Central memory CD8-positive, alpha-beta T cell (primary cell): ENCODE results near the gene SORCS2.

ENCODE experiments used
- ATAC-seq: fragments of 150-1000 bp; cut with Tn5 transposase; replicated peaks from 2 replicates; pipeline ENCODE4 v1.10.0; 2022; ENCODE audit warnings: mild to moderate bottlenecking, moderate FRiP score, moderate number of reproducible peaks; ENCODE audit not compliant: poor library complexity, severe bottlenecking; ENCODE audit errors: extremely low read depth
- DNase-seq, 2 donors: peaks; one replicate each; pipeline ENCODE4 v3.0.0; 2021; ENCODE audit warnings: low spot score in 2 of 2
- H3K27ac Mint-ChIP-seq: one replicate; pipeline ENCODE4 v1.8.0; 2022; ENCODE audit warnings: low read depth, mild to moderate bottlenecking, moderate library complexity, mixed read lengths
- H3K27me3 Mint-ChIP-seq: one replicate; pipeline ENCODE4 v1.8.0; 2022; ENCODE audit warnings: mixed read lengths
- H3K36me3 Mint-ChIP-seq: one replicate; pipeline ENCODE4 v1.8.0; 2022; ENCODE audit warnings: mild to moderate bottlenecking, moderate library complexity, mixed read lengths; ENCODE audit not compliant: insufficient read depth
- H3K4me1 Mint-ChIP-seq: one replicate; pipeline ENCODE4 v1.8.0; 2022; ENCODE audit warnings: mixed read lengths
- H3K4me3 Mint-ChIP-seq: one replicate; pipeline ENCODE4 v1.8.0; 2022; ENCODE audit warnings: mild to moderate bottlenecking, moderate library complexity, mixed read lengths
- H3K9me3 Mint-ChIP-seq: one replicate; pipeline ENCODE4 v1.8.0; 2022; ENCODE audit warnings: mixed read lengths

SORCS2 gene

DNA sequence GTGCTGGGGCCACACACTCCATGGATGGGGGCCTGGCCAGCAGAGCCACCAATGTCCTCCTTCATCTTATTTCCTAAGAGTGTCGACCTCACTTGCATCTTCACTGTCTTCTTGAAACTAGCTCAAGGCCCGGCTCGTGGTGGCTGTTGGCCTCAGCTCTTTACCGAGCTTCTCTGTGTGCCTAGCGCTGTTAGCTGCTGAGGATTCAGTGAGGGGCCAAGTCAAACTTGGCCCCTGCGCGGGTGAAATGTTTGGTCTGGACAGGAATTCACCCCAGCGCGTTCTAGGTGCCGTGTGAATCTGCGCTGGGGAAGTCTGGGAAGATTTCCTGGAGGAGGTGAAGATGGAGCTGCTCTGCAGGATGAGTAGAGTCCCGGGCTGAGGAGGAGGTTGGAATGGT, 8.5 kb downstream of the SORCS2 start:
- ATAC-seq = no peak

DNA sequence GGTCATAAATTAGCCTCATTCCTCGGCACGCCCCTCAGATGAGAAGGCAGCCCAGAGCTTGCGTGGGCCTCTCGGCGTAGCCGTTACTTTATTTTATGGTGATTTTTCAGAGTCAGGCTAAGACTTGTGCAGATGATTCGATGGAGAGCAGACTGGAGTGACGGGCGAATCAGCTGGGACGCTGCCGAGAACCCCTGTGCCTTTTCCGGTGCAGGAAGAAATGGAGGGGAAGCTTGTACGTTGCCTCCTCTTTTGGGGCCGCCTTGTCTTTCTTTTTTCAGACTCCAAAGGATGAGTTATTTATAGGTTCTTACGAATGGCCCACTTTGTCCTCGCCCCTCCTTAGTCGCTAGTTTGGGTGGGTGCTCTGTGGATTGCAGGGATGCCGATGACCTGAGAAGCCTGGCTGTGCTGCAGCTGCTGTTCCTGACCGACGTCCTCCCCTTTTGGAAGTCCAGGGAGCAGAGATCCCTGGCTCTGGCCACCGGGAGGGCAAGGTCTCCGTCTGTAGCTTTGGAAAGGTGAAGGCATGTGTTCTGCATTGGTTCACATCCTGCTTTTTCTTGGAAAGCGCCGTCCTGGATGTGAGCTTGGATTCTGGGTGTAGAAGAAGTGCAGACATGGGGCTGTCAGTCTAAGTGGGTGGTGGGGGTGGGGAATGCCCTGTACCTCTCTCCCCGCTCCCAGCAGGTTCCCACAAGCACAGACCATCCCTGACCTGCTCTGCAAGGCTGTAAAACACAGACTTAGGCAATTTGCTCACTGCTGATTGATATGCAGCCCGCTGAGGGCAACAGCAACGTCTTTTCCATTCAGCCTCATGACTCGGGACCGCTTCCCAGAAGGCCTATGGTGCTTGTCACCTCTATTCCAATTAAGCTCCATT, 9.3 kb downstream of the SORCS2 start:
- Mint-ChIP-seq H3K9me3 (no peaks in the 10 kb centered on the region), H3K36me3 (no peaks in the 10 kb centered on the region), H3K4me1 (no peaks in the 10 kb centered on the region), H3K27ac (no peak overlapping the region), H3K27me3 (peaks cover 80% of the 10 kb centered on the region), H3K4me3 (no peak overlapping the region)
- no peak for ATAC-seq
- no peak for DNase-seq

More for the DNA sequence above, 8.5 kb downstream of the SORCS2 start:
- Mint-ChIP-seq H3K27me3 (peaks cover 83% of the 10 kb centered on the region), H3K27ac (no peak overlapping the region), H3K4me3 (no peak overlapping the region), H3K4me1 (no peaks in the 10 kb centered on the region), H3K9me3 (no peaks in the 10 kb centered on the region), H3K36me3 (no peaks in the 10 kb centered on the region)
- no peak for DNase-seq

DNA sequence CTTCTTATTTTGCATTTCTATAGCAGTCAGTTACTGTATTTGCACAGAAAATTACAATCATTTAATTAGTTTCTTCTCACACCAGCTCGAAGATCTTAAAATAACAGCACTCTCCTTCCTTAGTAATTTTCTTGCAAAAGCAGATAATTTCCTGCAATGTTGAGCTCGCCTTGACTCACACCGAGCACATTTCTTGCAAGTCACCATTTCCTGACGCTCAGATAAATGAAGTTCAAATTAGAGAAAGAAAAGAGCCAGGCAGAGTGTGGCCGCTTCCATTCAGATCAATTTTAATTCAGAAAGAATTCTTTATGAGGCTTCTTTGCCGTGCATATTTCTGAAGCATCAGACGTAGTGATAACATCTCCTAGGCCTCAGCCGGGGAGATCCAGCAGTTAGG, 10.1 kb downstream of the SORCS2 start:
- H3K4me1 Mint-ChIP-seq = no peaks in the 10 kb centered on the region
- no peaks in the 10 kb centered on the region for H3K9me3 Mint-ChIP-seq
- no peak overlapping the region for H3K4me3 Mint-ChIP-seq
- DNase-seq = no peak
- H3K27me3 Mint-ChIP-seq = peaks cover 75% of the 10 kb centered on the region
- H3K36me3 Mint-ChIP-seq = no peaks in the 10 kb centered on the region
- no peak for ATAC-seq
- H3K27ac Mint-ChIP-seq = no peak overlapping the region

DNA sequence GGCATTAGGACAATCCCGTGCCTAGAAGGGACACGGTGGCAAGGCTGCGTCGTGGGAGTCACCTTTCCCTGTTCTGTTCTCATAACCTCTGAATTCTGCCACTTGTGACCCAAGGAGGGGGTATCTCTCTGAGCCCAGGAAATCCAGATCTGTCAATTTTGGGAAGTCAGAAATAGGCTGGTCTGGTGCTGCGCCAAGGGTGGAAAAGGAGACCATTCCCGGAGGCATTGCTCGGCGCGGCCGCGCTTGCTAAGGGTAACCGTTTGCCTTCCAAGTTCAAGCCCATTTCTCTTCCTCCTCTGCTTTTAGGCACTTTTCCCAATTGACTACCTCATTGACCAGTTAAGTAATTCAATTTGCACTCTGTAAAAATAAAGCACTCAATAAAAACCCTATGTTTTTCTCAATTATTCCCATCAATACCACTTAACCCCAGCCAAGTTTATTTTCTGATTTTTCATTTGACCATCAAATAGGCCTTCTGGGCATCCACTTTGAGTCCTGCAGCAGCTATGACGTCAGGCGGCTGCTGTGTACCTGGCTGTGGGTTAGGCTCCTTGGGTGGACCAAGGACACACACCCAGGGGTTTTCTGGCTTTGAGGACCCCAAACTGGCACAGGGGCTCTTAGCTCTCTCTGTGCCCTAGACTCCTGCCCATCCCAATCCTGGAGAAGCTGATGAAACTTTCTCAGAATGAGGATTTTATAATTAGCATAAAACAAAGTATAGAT, 12.5 kb downstream of the SORCS2 start:
- peaks cover 67% of the 10 kb centered on the region for H3K27me3 Mint-ChIP-seq
- H3K4me1 Mint-ChIP-seq = no peaks in the 10 kb centered on the region
- no peaks in the 10 kb centered on the region for H3K36me3 Mint-ChIP-seq
- ATAC-seq (no peak), DNase-seq (no peak)
- no peak overlapping the region for H3K4me3 Mint-ChIP-seq
- no peaks in the 10 kb centered on the region for H3K9me3 Mint-ChIP-seq
- H3K27ac Mint-ChIP-seq = no peak overlapping the region

DNA sequence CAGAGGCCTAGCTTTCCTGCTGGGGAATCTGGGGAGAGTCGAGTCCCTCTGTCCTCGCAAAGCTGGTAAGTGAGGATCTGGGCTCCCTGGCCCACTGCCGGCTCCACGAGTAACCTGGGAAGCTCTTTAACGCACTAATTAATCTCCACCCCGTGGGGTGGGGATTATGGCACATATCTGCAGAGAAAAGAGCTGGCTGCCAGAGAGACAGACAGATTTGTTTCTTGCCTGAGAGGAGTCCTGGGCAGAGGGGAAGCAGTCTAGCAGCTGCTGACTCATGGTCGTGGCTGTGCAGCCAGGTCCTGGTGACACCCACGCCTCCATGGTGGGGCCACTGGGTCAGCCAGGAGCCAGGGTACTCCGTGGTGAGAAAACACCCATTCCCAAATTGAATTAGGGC, 14.0 kb downstream of the SORCS2 start:
- H3K27ac Mint-ChIP-seq = no peak overlapping the region
- no peaks in the 10 kb centered on the region for H3K36me3 Mint-ChIP-seq
- H3K4me1 Mint-ChIP-seq = no peaks in the 10 kb centered on the region
- peaks cover 62% of the 10 kb centered on the region for H3K27me3 Mint-ChIP-seq
- no peaks in the 10 kb centered on the region for H3K9me3 Mint-ChIP-seq
- H3K4me3 Mint-ChIP-seq = no peak overlapping the region
- DNase-seq = no peak
- no peak for ATAC-seq

DNA sequence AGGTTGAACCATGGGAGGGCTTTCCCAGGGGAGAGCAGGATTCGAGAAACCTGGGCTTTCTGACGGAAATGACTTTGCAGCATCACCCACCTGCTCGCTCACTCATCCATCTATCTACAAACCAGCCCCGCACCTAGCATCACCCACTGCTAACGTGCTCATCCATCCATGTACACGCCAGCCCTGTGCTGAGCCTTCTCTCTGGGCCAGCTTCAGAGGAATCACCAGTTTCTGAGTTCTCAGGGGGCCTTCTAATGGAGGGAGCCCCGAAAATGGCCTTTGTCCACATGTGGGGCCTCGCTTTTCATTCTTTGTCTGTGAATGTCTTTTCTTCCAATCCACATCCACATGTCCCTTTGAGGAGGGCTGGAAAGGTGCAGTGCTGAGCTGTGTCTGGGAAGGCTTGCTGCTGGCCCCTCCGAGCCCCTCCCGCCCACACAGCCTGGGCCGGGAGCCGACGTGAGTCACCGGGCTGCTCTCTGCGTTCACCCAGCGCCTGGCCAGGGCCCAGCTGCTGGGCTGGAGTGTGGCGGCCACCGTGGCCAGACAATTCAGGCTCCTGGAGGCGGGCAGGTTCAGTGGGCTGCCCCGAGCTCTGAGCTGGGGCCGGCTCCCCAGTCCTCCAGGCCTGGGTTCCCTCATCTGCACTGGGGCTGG, 14.7 kb downstream of the SORCS2 start:
- Mint-ChIP-seq H3K36me3 (no peaks in the 10 kb centered on the region), H3K27me3 (peaks cover 62% of the 10 kb centered on the region), H3K27ac (no peak overlapping the region), H3K9me3 (no peaks in the 10 kb centered on the region), H3K4me1 (no peaks in the 10 kb centered on the region), H3K4me3 (no peak overlapping the region)
- no peak for ATAC-seq
- no peak for DNase-seq

DNA sequence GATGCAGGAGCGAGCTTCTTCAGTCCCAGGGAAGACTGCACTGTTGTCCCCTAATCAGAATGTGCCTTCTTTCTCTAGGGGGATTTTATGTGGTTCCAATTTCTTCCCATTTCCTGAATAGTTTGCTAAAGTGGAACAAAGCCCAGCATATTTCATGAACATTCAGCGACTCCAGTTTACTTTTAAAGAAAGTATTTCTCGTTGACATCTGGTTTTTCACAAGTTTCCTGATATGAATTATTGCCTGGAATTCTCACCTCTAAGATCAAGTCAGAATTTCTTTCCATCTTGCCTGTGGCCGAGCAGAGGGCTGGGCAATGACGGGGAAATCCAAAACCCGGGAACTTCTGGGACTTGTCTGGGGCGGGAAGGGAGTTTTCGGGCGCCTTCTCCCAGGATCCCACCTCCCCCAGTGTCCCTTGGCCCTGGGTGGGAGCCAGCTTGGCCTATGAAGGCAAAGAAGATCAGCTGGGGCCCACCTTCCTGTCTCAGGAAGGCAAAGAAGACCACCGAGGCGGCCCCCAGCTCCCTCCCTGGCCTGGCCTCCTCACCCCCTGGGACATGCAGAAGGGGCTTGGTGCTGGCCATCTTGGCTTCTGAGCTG, 15.4 kb downstream of the SORCS2 start:
- DNase-seq (no peak), ATAC-seq (no peak)
- Mint-ChIP-seq H3K9me3 (no peaks in the 10 kb centered on the region), H3K4me1 (no peaks in the 10 kb centered on the region), H3K27ac (no peak overlapping the region), H3K4me3 (no peak overlapping the region), H3K27me3 (peaks cover 62% of the 10 kb centered on the region), H3K36me3 (no peaks in the 10 kb centered on the region)

DNA sequence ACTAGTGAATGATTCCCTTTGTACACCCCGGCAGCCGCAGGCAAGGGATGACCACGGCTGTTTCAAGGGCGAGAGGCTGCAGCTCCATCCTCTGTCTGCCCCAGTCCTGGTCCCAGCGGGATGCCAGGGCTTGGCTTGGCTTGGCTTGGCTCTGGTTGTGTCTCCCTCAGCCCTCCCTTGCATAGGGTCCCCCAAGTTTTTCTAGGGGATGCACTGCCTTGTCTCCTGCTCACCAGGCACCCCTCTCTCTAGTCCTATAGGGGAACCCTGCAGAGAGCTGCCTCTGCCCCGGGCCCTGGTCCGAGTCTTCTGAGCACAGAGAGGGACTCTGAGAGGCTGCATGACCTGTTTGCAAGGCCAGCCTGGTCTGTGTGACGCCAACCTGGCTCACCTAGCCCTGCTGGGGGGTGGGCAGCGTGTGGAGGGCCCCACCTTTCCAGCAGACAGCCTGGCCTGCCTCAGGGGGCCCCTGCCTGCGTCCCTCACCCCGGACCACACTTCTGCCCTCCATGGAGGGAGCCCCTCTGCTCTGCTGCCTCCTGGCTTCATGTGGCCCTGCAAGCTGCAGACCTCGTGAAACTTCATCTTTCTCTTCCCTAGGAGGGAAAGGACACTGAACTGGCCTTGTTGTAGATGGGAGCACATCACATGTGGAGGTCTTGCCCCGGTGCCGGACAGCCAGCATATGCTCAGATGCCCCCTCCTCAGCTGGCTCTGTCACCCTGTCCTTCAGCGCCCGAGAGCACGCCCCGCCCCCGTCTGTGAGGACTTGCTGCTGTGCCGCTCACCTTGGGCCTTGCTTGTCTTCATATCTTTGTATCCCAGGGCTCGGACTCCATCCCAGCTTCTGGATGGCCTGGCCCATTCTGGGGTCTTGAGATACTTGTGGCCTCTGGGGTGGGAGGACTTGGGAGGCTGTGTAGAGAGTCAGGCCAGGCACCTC, 16.4 kb downstream of the SORCS2 start:
- ATAC-seq = no peak
- H3K36me3 Mint-ChIP-seq = no peaks in the 10 kb centered on the region
- H3K4me1 Mint-ChIP-seq = no peaks in the 10 kb centered on the region
- no peaks in the 10 kb centered on the region for H3K9me3 Mint-ChIP-seq
- no peak overlapping the region for H3K27ac Mint-ChIP-seq
- H3K27me3 Mint-ChIP-seq = peaks cover 64% of the 10 kb centered on the region
- H3K4me3 Mint-ChIP-seq = no peak overlapping the region
- DNase-seq = no peak

DNA sequence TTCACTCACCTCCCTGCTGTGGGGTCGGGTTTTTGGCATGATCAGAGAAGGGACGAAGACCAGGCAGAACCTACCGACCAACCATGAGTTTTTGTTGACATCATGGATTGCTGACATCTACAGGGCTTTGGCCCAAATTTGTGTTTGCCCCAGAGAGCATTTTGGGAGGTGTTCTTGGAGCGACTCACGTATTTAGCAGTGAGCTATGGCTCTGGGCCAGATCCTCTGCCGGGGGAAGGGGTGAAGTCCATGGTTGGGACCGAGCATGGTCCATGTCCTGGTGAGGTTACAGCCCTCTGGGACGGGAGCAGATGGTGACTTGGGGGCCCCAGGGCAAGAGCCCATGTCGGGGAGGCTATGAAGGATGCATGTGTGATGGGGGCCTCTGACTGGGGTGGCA, 17.4 kb downstream of the SORCS2 start:
- H3K36me3 Mint-ChIP-seq = no peaks in the 10 kb centered on the region
- H3K4me3 Mint-ChIP-seq = no peak overlapping the region
- no peak for DNase-seq
- H3K27me3 Mint-ChIP-seq = peaks cover 60% of the 10 kb centered on the region
- no peaks in the 10 kb centered on the region for H3K4me1 Mint-ChIP-seq
- ATAC-seq = no peak
- H3K27ac Mint-ChIP-seq = no peak overlapping the region
- no peaks in the 10 kb centered on the region for H3K9me3 Mint-ChIP-seq

DNA sequence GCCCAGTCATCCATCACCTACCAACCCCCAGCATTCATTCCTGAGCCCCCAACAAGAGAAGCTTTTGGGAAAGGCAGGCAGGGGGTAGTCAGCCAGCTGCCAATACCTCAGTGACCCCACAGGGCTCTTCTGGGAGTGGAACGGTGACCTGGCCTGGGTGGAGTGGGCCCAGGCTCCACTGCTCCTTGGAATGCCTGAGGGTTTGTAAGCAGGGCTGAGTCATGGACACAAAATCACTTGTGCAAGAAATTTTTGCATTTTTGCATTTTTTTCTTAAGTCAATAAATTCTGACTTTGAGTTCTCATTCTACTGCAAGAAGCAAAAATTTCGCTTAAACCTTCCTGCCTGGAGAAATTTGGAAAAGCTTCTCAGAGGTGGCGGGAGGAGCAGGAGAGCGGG, 18.5 kb downstream of the SORCS2 start:
- H3K9me3 Mint-ChIP-seq = no peaks in the 10 kb centered on the region
- no peak overlapping the region for H3K4me3 Mint-ChIP-seq
- peaks cover 50% of the 10 kb centered on the region for H3K27me3 Mint-ChIP-seq
- H3K4me1 Mint-ChIP-seq = no peaks in the 10 kb centered on the region
- H3K36me3 Mint-ChIP-seq = no peaks in the 10 kb centered on the region
- H3K27ac Mint-ChIP-seq = no peak overlapping the region
- ATAC-seq = no peak
- DNase-seq = no peak

DNA sequence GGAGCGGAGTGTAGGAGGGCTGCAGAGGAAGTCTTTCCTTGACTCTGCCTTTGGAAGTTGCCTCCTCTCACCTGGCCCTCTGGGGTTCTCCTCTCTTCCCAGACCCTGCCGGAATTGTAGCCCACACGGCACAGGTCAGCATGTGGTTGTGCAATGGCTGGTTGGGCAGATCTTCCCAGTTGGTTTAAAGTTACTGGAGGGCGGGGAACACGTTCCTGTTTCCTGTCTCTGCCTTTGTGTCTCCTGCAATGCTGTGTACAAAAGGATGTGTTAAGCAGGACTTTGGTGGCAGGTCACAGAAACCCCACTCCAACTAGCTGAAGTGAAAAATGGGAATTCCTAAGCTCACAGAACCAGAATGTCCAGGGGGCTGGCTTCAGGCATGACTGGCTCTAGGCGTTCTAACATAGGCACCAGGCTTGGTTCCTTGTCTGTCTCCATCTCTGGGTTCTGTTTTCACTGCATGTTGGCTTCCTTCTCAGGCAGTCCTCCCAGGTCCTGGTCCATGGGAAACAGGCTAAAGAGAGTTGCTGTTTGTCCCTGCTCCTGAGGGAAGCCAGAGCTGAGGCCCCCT, 19.9 kb downstream of the SORCS2 start:
- peaks cover 55% of the 10 kb centered on the region for H3K27me3 Mint-ChIP-seq
- DNase-seq (no peak), ATAC-seq (no peak)
- no peaks in the 10 kb centered on the region for H3K4me1 Mint-ChIP-seq
- H3K9me3 Mint-ChIP-seq = no peaks in the 10 kb centered on the region
- no peak overlapping the region for H3K27ac Mint-ChIP-seq
- H3K36me3 Mint-ChIP-seq = no peaks in the 10 kb centered on the region
- no peak overlapping the region for H3K4me3 Mint-ChIP-seq
